ENCODE data around the gene ZBTB2.
A peak's percentile ranks its signal among the peaks of the same experiment; 100 is the strongest.

DNA sequence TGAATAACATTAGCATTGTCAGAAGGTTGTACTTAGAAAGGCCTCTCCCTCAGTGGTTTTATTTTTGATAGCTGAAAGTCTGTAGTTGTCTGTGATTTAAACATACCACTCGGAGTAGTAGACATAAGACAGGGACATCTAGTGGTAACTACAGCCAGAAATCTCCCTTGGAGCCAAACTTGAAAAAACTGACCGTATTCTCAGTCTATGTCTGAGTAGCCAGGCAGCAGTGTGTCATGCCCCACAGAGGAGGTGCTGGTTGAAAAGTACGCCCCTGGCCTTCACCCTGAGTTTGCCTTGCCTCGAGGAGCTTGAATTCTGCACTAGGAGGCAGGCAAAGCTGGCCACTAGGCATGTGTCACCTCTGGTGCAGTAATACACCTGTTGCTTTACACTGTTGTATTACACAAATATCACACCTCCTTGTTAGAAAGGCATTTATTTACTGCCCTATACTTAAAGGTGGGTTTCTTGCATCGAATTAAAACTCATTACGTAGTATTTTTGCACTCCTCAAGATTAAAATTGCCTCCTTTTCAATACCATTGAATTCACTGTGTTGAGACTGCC, 20.8 kb downstream of the ZBTB2 start:
- TF ChIP-seq NFIC (IDR thresholded peaks at IDR 0.05; ENCODE audit: borderline replicate concordance) (no peak), GABPA (IDR thresholded peaks at IDR 0.05; ENCODE audit: low read depth) (no peak), EP300 (IDR thresholded peaks at IDR 0.05; ENCODE audit: borderline replicate concordance in 1 of 2, low read depth in 1 of 2, low read length in 1 of 2) (no peak), TAF1 (IDR thresholded peaks at IDR 0.05; ENCODE audit: borderline replicate concordance, low read depth, low read length) (no peak), EZH2phosphoT487 (IDR thresholded peaks at IDR 0.05; ENCODE audit: borderline replicate concordance, low read depth) (no peak), POLR2AphosphoS5 (IDR thresholded peaks at IDR 0.05; ENCODE audit: low read depth, low read length) (no peak)
- TF ChIP-seq, protein P1, sequence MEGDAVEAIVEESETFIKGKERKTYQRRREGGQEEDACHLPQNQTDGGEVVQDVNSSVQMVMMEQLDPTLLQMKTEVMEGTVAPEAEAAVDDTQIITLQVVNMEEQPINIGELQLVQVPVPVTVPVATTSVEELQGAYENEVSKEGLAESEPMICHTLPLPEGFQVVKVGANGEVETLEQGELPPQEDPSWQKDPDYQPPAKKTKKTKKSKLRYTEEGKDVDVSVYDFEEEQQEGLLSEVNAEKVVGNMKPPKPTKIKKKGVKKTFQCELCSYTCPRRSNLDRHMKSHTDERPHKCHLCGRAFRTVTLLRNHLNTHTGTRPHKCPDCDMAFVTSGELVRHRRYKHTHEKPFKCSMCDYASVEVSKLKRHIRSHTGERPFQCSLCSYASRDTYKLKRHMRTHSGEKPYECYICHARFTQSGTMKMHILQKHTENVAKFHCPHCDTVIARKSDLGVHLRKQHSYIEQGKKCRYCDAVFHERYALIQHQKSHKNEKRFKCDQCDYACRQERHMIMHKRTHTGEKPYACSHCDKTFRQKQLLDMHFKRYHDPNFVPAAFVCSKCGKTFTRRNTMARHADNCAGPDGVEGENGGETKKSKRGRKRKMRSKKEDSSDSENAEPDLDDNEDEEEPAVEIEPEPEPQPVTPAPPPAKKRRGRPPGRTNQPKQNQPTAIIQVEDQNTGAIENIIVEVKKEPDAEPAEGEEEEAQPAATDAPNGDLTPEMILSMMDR (IDR thresholded peaks at IDR 0.05): peak; percentile 38
- TF ChIP-seq, protein P2, sequence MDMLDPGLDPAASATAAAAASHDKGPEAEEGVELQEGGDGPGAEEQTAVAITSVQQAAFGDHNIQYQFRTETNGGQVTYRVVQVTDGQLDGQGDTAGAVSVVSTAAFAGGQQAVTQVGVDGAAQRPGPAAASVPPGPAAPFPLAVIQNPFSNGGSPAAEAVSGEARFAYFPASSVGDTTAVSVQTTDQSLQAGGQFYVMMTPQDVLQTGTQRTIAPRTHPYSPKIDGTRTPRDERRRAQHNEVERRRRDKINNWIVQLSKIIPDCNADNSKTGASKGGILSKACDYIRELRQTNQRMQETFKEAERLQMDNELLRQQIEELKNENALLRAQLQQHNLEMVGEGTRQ (IDR thresholded peaks at IDR 0.05; ENCODE audit: borderline replicate concordance, low read depth, low read length): no peak
- TF ChIP-seq, protein P3, sequence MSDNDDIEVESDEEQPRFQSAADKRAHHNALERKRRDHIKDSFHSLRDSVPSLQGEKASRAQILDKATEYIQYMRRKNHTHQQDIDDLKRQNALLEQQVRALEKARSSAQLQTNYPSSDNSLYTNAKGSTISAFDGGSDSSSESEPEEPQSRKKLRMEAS (IDR thresholded peaks at IDR 0.05; ENCODE audit: low read depth): no peak

Measured in SK-N-SH (cell line).